HepG2 (cell line): ENCODE results near the gene ZFP3. TPM values are rescaled to one million over a fixed set of nuclear protein-coding genes. Genes with fewer than 3 reads are reported as not detected.
"Not testable (repeated sequence)": the region's sequence is repeated elsewhere in the genome, so short reads cannot be mapped to it uniquely, and the experiment has no call there.

Experiments
- ATAC-seq: fragments of 200-7000 bp; cut with Tn5 transposase; 3 replicates; pipeline ENCODE4 v1.9.1; 2020; ENCODE audit warnings: mild to moderate bottlenecking, moderate library complexity
- BruUV-seq: library from RNA; stranded (reverse); fragments of 400-500 nt; replicated peaks from 2 replicates; lab custom pipeline; 2021; lab: Mats Ljungman, UMichigan
- CTCF ChIA-PET: fragments of 300-600 bp; formaldehyde crosslinking; extraction: SDS; loops from one replicate; lab custom pipeline; 2021; ENCODE audit warnings: low total read pairs, inconsistent platforms, low intra/inter-chr PET ratio; lab: Yijun Ruan, JAX
- POLR2A ChIA-PET: fragments of 350-600 bp; sonication (Branson Sonifier 250); formaldehyde crosslinking; loops from one replicate; lab custom pipeline; 2020; ENCODE audit warnings: antibody characterized with exemption, inconsistent platforms; lab: Yijun Ruan, JAX
- DNase-seq: peaks from one replicate; pipeline ENCODE4 v3.0.0-alpha.2; 2015; ENCODE audit warnings: low spot score
- FAIRE-seq: peaks from 3 replicates; lab custom pipeline; 2011; peaks lifted over from hg19 to GRCh38; lab: Jason Lieb, UNC
- H2AFZ ChIP-seq: one replicate; pipeline ENCODE4 v1.6.1; 2011; ENCODE audit warnings: low read length, inconsistent platforms
- H3K27ac ChIP-seq: fragments of 300-600 bp; 3 replicates; pipeline ENCODE4 v1.8.0; 2011; ENCODE audit warnings: mixed run types, mild to moderate bottlenecking, mixed read lengths, low read length, inconsistent platforms; ENCODE audit not compliant: insufficient read depth; ENCODE audit errors: extremely low read length
- H3K27me3 ChIP-seq, 2 experiments: fragments of 200-600 bp in 1 of 2; 2 replicates in 1 of 2; 3 replicates in 1 of 2; pipeline versions ENCODE4 v1.6.0 to v1.8.0; 2011; ENCODE audit warnings: low read length in 2 of 2, mild to moderate bottlenecking in 2 of 2, moderate library complexity in 2 of 2, inconsistent platforms in 1 of 2; ENCODE audit not compliant: insufficient read depth in 2 of 2, control insufficient read depth in 1 of 2
- H3K36me3 ChIP-seq, 2 experiments: fragments of 200-600 bp in 1 of 2; replicated peaks in 1 of 2; 2 replicates in 1 of 2; 3 replicates in 1 of 2; pipeline versions ENCODE4 v1.5.1 to v1.8.0; 2011; ENCODE audit warnings: low read length in 2 of 2, inconsistent platforms in 1 of 2; ENCODE audit not compliant: insufficient read depth in 2 of 2, control insufficient read depth in 1 of 2
- H3K4me1 ChIP-seq: 2 replicates; pipeline ENCODE4 v1.5.1; 2012; ENCODE audit warnings: low read length, inconsistent platforms; ENCODE audit not compliant: insufficient read depth
- H3K4me2 ChIP-seq: 2 replicates; pipeline ENCODE4 v1.6.0; 2011; ENCODE audit warnings: low read depth, low read length, inconsistent platforms
- H3K4me3 ChIP-seq, 3 experiments: fragments of 200-600 bp in 1 of 3; sonication (generic), shearing (Covaris generic) in 1 of 3; replicated peaks in 1 of 3; 2 replicates each; pipeline ENCODE4 v1.5.1; 2011 to 2016; ENCODE audit warnings: low read length in 3 of 3, inconsistent platforms in 2 of 3, low read depth in 2 of 3, mild to moderate bottlenecking in 2 of 3, control low read depth in 1 of 3, mixed read lengths in 1 of 3; ENCODE audit not compliant: insufficient read depth in 1 of 3
- H3K79me2 ChIP-seq: one replicate; pipeline ENCODE4 v1.6.1; 2011; ENCODE audit warnings: low read length, inconsistent platforms; ENCODE audit not compliant: insufficient read depth
- H3K9ac ChIP-seq: 2 replicates; pipeline ENCODE4 v1.6.0; 2011; ENCODE audit warnings: mild to moderate bottlenecking, low read depth, low read length, inconsistent platforms; ENCODE audit not compliant: insufficient read depth
- H3K9me3 ChIP-seq: 2 replicates; pipeline ENCODE4 v1.5.1; 2012; ENCODE audit warnings: mild to moderate bottlenecking, low read length
- H4K20me1 ChIP-seq: 2 replicates; pipeline ENCODE4 v1.6.0; 2011; ENCODE audit warnings: inconsistent platforms, mild to moderate bottlenecking, low read length, moderate library complexity; ENCODE audit not compliant: insufficient read depth
- FIP1L1 ChIP-seq: fragments of 200-400 bp; formaldehyde crosslinking; IDR thresholded peaks from 2 replicates; pipeline ENCODE4 v1.6.1; 2018; ENCODE audit warnings: low read depth, mild to moderate bottlenecking, low read length, moderate library complexity, borderline replicate concordance; ENCODE audit not compliant: insufficient read depth
- KAT7 ChIP-seq: IDR thresholded peaks from 2 replicates; pipeline ENCODE4 v1.6.1; 2018; ENCODE audit warnings: borderline replicate concordance, missing compliant biosample characterization
- MTERF4 ChIP-seq: sonication (generic); formaldehyde crosslinking; IDR thresholded peaks from 2 replicates; pipeline ENCODE4 v1.8.0; 2023; ENCODE audit warnings: mild to moderate bottlenecking, missing genetic modification reagents
- NR3C1 ChIP-seq: sonication (generic); formaldehyde crosslinking; IDR thresholded peaks from 2 replicates; pipeline ENCODE4 v1.4.0; 2020; ENCODE audit warnings: missing genetic modification reagents
- RAD51 ChIP-seq: fragments of 450-650 bp; IDR thresholded peaks from 2 replicates; pipeline ENCODE4 v1.6.1; 2016; ENCODE audit warnings: borderline replicate concordance
- RELA ChIP-seq: sonication (generic); formaldehyde crosslinking; IDR thresholded peaks from 2 replicates; pipeline ENCODE4 v1.4.0; 2020; ENCODE audit warnings: missing genetic modification reagents
- SNAPC2 ChIP-seq: sonication (generic); formaldehyde crosslinking; IDR thresholded peaks from 2 replicates; pipeline ENCODE4 v1.8.1; 2022; ENCODE audit warnings: mild to moderate bottlenecking, missing genetic modification reagents
- SP4 ChIP-seq: sonication (generic); formaldehyde crosslinking; IDR thresholded peaks from 2 replicates; pipeline ENCODE4 v1.8.1; 2023; ENCODE audit warnings: mild to moderate bottlenecking, missing genetic modification reagents
- SRSF9 ChIP-seq: fragments of 200-400 bp; formaldehyde crosslinking; IDR thresholded peaks from 2 replicates; pipeline ENCODE4 v1.6.1; 2018; ENCODE audit warnings: borderline replicate concordance, mild to moderate bottlenecking, low read depth, low read length; ENCODE audit not compliant: insufficient read depth, poor library complexity, severe bottlenecking
- ZNF496 ChIP-seq: sonication (generic); formaldehyde crosslinking; IDR thresholded peaks from 2 replicates; pipeline ENCODE4 v1.8.1; 2023; ENCODE audit warnings: mild to moderate bottlenecking, moderate library complexity, missing genetic modification reagents; ENCODE audit not compliant: insufficient replicate concordance
- ZNF512 ChIP-seq: sonication (generic); formaldehyde crosslinking; IDR thresholded peaks from 2 replicates; pipeline ENCODE4 v1.4.0; 2020; ENCODE audit warnings: mild to moderate bottlenecking, missing genetic modification reagents
- ZNF878 ChIP-seq: sonication (generic); formaldehyde crosslinking; IDR thresholded peaks from 2 replicates; pipeline ENCODE4 v1.8.1; 2023; ENCODE audit warnings: mild to moderate bottlenecking, missing genetic modification reagents, moderate library complexity
- ZSCAN31 ChIP-seq: sonication (generic); formaldehyde crosslinking; IDR thresholded peaks from 2 replicates; pipeline ENCODE4 v1.5.0; 2020; ENCODE audit warnings: low read depth, mild to moderate bottlenecking, missing genetic modification reagents
- WGBS: methylation state at CpG from one replicate; pipeline ENCODE4 v1.1.6; 2017; ENCODE audit warnings: low lambda C conversion rate; 5-methylcytosine and 5-hydroxymethylcytosine counted together
- in situ Hi-C: cut with HindIII; loops from 2 replicates; pipeline ENCODE4 v1.10.0; 2017; ENCODE audit warnings: low pct_unique_long_range_greater_than_20kb; ENCODE audit not compliant: extremely low pct_ligation_motif_present
- intact Hi-C: fragments of 100-400 bp; cut with micrococcal nuclease; formaldehyde crosslinking; loops from one replicate; pipeline ENCODE4 v1.10.0; 2022; ENCODE audit not compliant: unreplicated experiment
- polyA plus RNA-seq, 8 experiments: library from polyadenylated mRNA; depleted of rRNA in 3 of 8; stranded (reverse) in 7 of 8; unstranded in 1 of 8; fragments of >200 nt; fragmentation: Illumina TruSeq in 4 of 8; extraction: Trizol in 4 of 8; gene quantifications; 2 replicates each; pipeline versions ENCODE4 v1.2.1 to v1.2.3, GENCODE V29; 2011 to 2016; ENCODE audit warnings: low read depth in 4 of 8, missing spikeins in 1 of 8, mixed read lengths in 1 of 8; ENCODE audit not compliant: insufficient read depth in 1 of 8
- total RNA-seq, 5 experiments: library from RNA; depleted of rRNA; stranded (reverse); fragments of >200 nt; fragmentation: Illumina TruSeq; extraction: Trizol; gene quantifications; 2 replicates each; pipeline ENCODE4 v1.2.3, GENCODE V29; 2016; ENCODE audit warnings: low read depth in 1 of 5

The ZFP3 gene
- total and polyA plus RNA-seq, 2 of the 13 experiments (the other 11 are each of a cell fraction or from before 2014, with no cell fraction given): not detected

- Histone ChIP-seq H3K27ac (no peak overlapping the region), H3K36me3 (no peaks in the 10 kb centered on the region), H3K4me2 (no peak overlapping the region), H2AFZ (no peak overlapping the region), H3K4me3 (no peak overlapping the region), H3K9ac (no peak overlapping the region), H3K4me1 (peaks cover 20% of the 10 kb centered on the region), H3K27me3 (peaks cover 0 to 6% of the 10 kb centered on the region in 2 experiments; a peak in 2 of 5 replicates), H3K9me3 (no peaks in the 10 kb centered on the region), H4K20me1 (no peaks in the 10 kb centered on the region)
- in situ Hi-C loops (no loop called here), intact Hi-C loops (no loop called here)
- no peak for ATAC-seq
- POLR2A ChIA-PET: no interaction called here
- no peak for DNase-seq
- FAIRE-seq: no peak
- CTCF ChIA-PET: no interaction called here
- 36% methylated on average over 5 of the region's 5 CpGs for WGBS
- TF ChIP-seq NR3C1 (CRISPR knock-in tag) (no peak), SP4 (no peak), RAD51 (no peak), ZSCAN31 (no peak), ZNF496 (CRISPR knock-in tag) (no peak), KAT7 (no peak), RELA (CRISPR knock-in tag) (no peak), SRSF9 (no peak), ZNF878 (CRISPR knock-in tag) (no peak), SNAPC2 (CRISPR knock-in tag) (no peak), ZNF512 (no peak), FIP1L1 (no peak), MTERF4 (CRISPR knock-in tag) (no peak)
- TF ChIP-seq, all 625 proteins: peak for 0
- no TSS peak for BruUV-seq
- no peaks in the 10 kb centered on the region for H3K79me2 ChIP-seq
Measured at GRCh38 chr17:5139458-5139732, 61.1 kb downstream of the ZFP3 start.

GRCh38 chr17:5142877-5143276 lies 64.6 kb downstream of the ZFP3 start:
- H3K9me3 ChIP-seq, H3K79me2 ChIP-seq, H3K4me3 ChIP-seq, ATAC-seq, intact Hi-C loops, H3K9ac ChIP-seq, H3K4me1 ChIP-seq, H3K4me2 ChIP-seq, FAIRE-seq, H3K27me3 ChIP-seq, BruUV-seq, H2AFZ ChIP-seq, in situ Hi-C loops, CTCF ChIA-PET, POLR2A ChIA-PET, H4K20me1 ChIP-seq, DNase-seq, H3K36me3 ChIP-seq, H3K27ac ChIP-seq: not testable (repeated sequence)
- WGBS: 47% methylated on average over 3 of the region's 18 CpGs
